Trophoblast cell (in vitro differentiated cells and primary cell): ENCODE results near the gene TEX13D.
"Not testable (repeated sequence)": the region's sequence is repeated elsewhere in the genome, so short reads cannot be mapped to it uniquely, and the experiment has no call there.

Source experiments
- DNase-seq, 2 donors: peaks; one replicate each; pipeline ENCODE4 v3.0.0-alpha.2; 2016
- H2AFZ ChIP-seq: 2 replicates; pipeline ENCODE4 v1.6.1; 2013; ENCODE audit warnings: low read length, moderate library complexity, mild to moderate bottlenecking; ENCODE audit not compliant: insufficient read depth, poor library complexity
- H2AK5ac ChIP-seq: 2 replicates; pipeline ENCODE4 v1.6.1; 2013; ENCODE audit warnings: mild to moderate bottlenecking, low read length
- H2BK120ac ChIP-seq: 2 replicates; pipeline ENCODE4 v1.6.1; 2013; ENCODE audit warnings: low read length, mild to moderate bottlenecking, moderate library complexity; ENCODE audit not compliant: insufficient read depth, poor library complexity
- H2BK12ac ChIP-seq: 2 replicates; pipeline ENCODE4 v1.6.1; 2013; ENCODE audit warnings: mild to moderate bottlenecking, low read length, moderate library complexity
- H2BK5ac ChIP-seq: 2 replicates; pipeline ENCODE4 v1.6.1; 2013; ENCODE audit warnings: low read length, low read depth, moderate library complexity, mild to moderate bottlenecking; ENCODE audit not compliant: poor library complexity
- H3K14ac ChIP-seq: 2 replicates; pipeline ENCODE4 v1.6.1; 2013; ENCODE audit warnings: mild to moderate bottlenecking, low read length
- H3K18ac ChIP-seq: 2 replicates; pipeline ENCODE4 v1.6.1; 2013; ENCODE audit warnings: mild to moderate bottlenecking, low read length
- H3K23ac ChIP-seq: 2 replicates; pipeline ENCODE4 v1.6.1; 2013; ENCODE audit warnings: low read length
- H3K27ac ChIP-seq: 2 replicates; pipeline ENCODE4 v1.5.1; 2013; ENCODE audit warnings: low read depth, mild to moderate bottlenecking, inconsistent platforms, low read length, moderate library complexity
- H3K27me3 ChIP-seq: 2 replicates; pipeline ENCODE4 v1.6.1; 2013; ENCODE audit warnings: inconsistent platforms, mild to moderate bottlenecking, low read length, moderate library complexity; ENCODE audit not compliant: insufficient read depth
- H3K36me3 ChIP-seq, 2 experiments: 1 replicate in 1 of 2; 2 replicates in 1 of 2; pipeline ENCODE4 v1.6.1; 2013; ENCODE audit warnings: low read length in 2 of 2, mild to moderate bottlenecking in 2 of 2, moderate library complexity in 1 of 2; ENCODE audit not compliant: insufficient read depth in 2 of 2, control insufficient read depth in 1 of 2
- H3K4ac ChIP-seq: 2 replicates; pipeline ENCODE4 v1.6.1; 2013; ENCODE audit warnings: low read depth, mild to moderate bottlenecking, low read length, moderate library complexity
- H3K4me1 ChIP-seq, 2 experiments: 1 replicate in 1 of 2; 2 replicates in 1 of 2; pipeline ENCODE4 v1.6.1; 2013; ENCODE audit warnings: low read length in 2 of 2, mild to moderate bottlenecking in 2 of 2, moderate library complexity in 1 of 2; ENCODE audit not compliant: insufficient read depth in 2 of 2, control insufficient read depth in 1 of 2
- H3K4me2 ChIP-seq: 2 replicates; pipeline ENCODE4 v1.6.1; 2013; ENCODE audit warnings: inconsistent platforms, mild to moderate bottlenecking, low read length, moderate library complexity
- H3K4me3 ChIP-seq: 2 replicates; pipeline ENCODE4 v1.5.1; 2013; ENCODE audit warnings: mild to moderate bottlenecking, low read depth, low read length, inconsistent platforms
- H3K79me1 ChIP-seq: one replicate; pipeline ENCODE4 v1.6.1; 2013; ENCODE audit warnings: low read length
- H3K79me2 ChIP-seq: 2 replicates; pipeline ENCODE4 v1.6.1; 2013; ENCODE audit warnings: low read length, mild to moderate bottlenecking; ENCODE audit not compliant: control insufficient read depth, insufficient read depth, poor library complexity
- H3K9ac ChIP-seq: 2 replicates; pipeline ENCODE4 v1.6.1; 2013; ENCODE audit warnings: mild to moderate bottlenecking, low read length
- H3K9me3 ChIP-seq: 2 replicates; pipeline ENCODE4 v1.6.1; 2013; ENCODE audit warnings: low read depth, mild to moderate bottlenecking, control low read depth, inconsistent platforms, low read length; ENCODE audit not compliant: insufficient read depth
- H4K12ac ChIP-seq: 2 replicates; pipeline ENCODE4 v1.6.1; 2013; ENCODE audit warnings: low read depth, mild to moderate bottlenecking, low read length, moderate library complexity
- H4K8ac ChIP-seq: 2 replicates; pipeline ENCODE4 v1.6.1; 2013; ENCODE audit warnings: low read depth, mild to moderate bottlenecking, low read length, moderate library complexity
- H4K91ac ChIP-seq: one replicate; pipeline ENCODE4 v1.6.1; 2013; ENCODE audit warnings: low read depth, mild to moderate bottlenecking, low read length, moderate library complexity
- WGBS: extraction: QIAGEN DNeasy Blood & Tissue Kit; methylation state at CpG from one replicate; pipeline ENCODE4 v1.1.7; 2013; ENCODE audit warnings: missing lambda C conversion rate; ENCODE audit not compliant: insufficient read length, insufficient coverage; ENCODE audit errors: extremely low coverage; 5-methylcytosine and 5-hydroxymethylcytosine counted together

The TEX13D gene

GRCh38 chrX:124333862-124334261, 1.4 kb downstream of the TEX13D start:
- Histone ChIP-seq H3K79me1 (no peaks in the 10 kb centered on the region), H2BK120ac (no peak overlapping the region), H3K4me3 (no peak overlapping the region), H2AFZ (no peak overlapping the region), H2BK5ac (no peak overlapping the region), H3K27ac (no peak overlapping the region), H3K79me2 (no peaks in the 10 kb centered on the region), H4K12ac (no peak overlapping the region), H2AK5ac (no peak overlapping the region), H3K9me3 (no peaks in the 10 kb centered on the region), H3K14ac (no peak overlapping the region), H4K8ac (no peak overlapping the region), H3K27me3 (no peaks in the 10 kb centered on the region), H3K4me2 (no peak overlapping the region), H3K23ac (no peak overlapping the region), H3K4ac (no peak overlapping the region), H3K4me1 (no peaks in the 10 kb centered on the region), H3K18ac (no peak overlapping the region), H4K91ac (no peak overlapping the region), H2BK12ac (no peak overlapping the region), H3K36me3 (no peaks in the 10 kb centered on the region), H3K9ac (no peak overlapping the region)
- no peak for DNase-seq
- no CpG with 5 or more reads among the region's 6 CpGs for WGBS

- H3K79me1 ChIP-seq, H3K27ac ChIP-seq, H2BK5ac ChIP-seq, H3K9ac ChIP-seq, H3K79me2 ChIP-seq, H3K18ac ChIP-seq, H2BK12ac ChIP-seq, H3K14ac ChIP-seq, H3K36me3 ChIP-seq, H3K27me3 ChIP-seq, H3K4me1 ChIP-seq, H4K12ac ChIP-seq, H4K8ac ChIP-seq, H3K9me3 ChIP-seq, H2AFZ ChIP-seq, H2AK5ac ChIP-seq, H3K23ac ChIP-seq, H4K91ac ChIP-seq, H3K4ac ChIP-seq, H3K4me2 ChIP-seq, H2BK120ac ChIP-seq, DNase-seq, H3K4me3 ChIP-seq: not testable (repeated sequence)
- no CpG with 5 or more reads among the region's 2 CpGs for WGBS
Measured at GRCh38 chrX:124334555-124334954, 2.1 kb downstream of the TEX13D start.

- H3K4me3 ChIP-seq: no peak overlapping the region
- H2AFZ ChIP-seq: no peak overlapping the region
- no peak overlapping the region for H3K4me2 ChIP-seq
- no peaks in the 10 kb centered on the region for H3K36me3 ChIP-seq
- H3K14ac ChIP-seq: no peak overlapping the region
- H3K4me1 ChIP-seq: no peaks in the 10 kb centered on the region
- H3K79me1 ChIP-seq: no peaks in the 10 kb centered on the region
- no peak overlapping the region for H3K27ac ChIP-seq
- H3K23ac ChIP-seq: no peak overlapping the region
- no peaks in the 10 kb centered on the region for H3K27me3 ChIP-seq
- no peak overlapping the region for H2AK5ac ChIP-seq
- H3K9me3 ChIP-seq: no peaks in the 10 kb centered on the region
- H3K79me2 ChIP-seq: no peaks in the 10 kb centered on the region
- no peak overlapping the region for H3K9ac ChIP-seq
- no peak overlapping the region for H3K18ac ChIP-seq
- no peak overlapping the region for H4K91ac ChIP-seq
- no peak for DNase-seq
- no CpG with 5 or more reads among the region's 1 CpG for WGBS
- no peak overlapping the region for H4K8ac ChIP-seq
- no peak overlapping the region for H2BK120ac ChIP-seq
- H2BK12ac ChIP-seq: no peak overlapping the region
- no peak overlapping the region for H3K4ac ChIP-seq
- H2BK5ac ChIP-seq: no peak overlapping the region
- H4K12ac ChIP-seq: no peak overlapping the region
Measured at GRCh38 chrX:124335598-124335997, 3.1 kb downstream of the TEX13D start.

- H2AFZ ChIP-seq: no peak overlapping the region
- no peak overlapping the region for H3K4me2 ChIP-seq
- H3K4me3 ChIP-seq: no peak overlapping the region
- no peaks in the 10 kb centered on the region for H3K79me1 ChIP-seq
- no peaks in the 10 kb centered on the region for H3K4me1 ChIP-seq
- H3K27ac ChIP-seq: no peak overlapping the region
- H3K9me3 ChIP-seq: no peaks in the 10 kb centered on the region
- no peak overlapping the region for H2AK5ac ChIP-seq
- no peak overlapping the region for H3K18ac ChIP-seq
- no peak overlapping the region for H4K8ac ChIP-seq
- H3K79me2 ChIP-seq: no peaks in the 10 kb centered on the region
- no peak overlapping the region for H3K14ac ChIP-seq
- no peaks in the 10 kb centered on the region for H3K27me3 ChIP-seq
- no peak overlapping the region for H4K91ac ChIP-seq
- no peak overlapping the region for H3K9ac ChIP-seq
- H2BK12ac ChIP-seq: no peak overlapping the region
- WGBS: no CpG with 5 or more reads among the region's 1 CpG
- H3K23ac ChIP-seq: no peak overlapping the region
- no peak overlapping the region for H2BK120ac ChIP-seq
- no peak overlapping the region for H3K4ac ChIP-seq
- DNase-seq: no peak
- no peaks in the 10 kb centered on the region for H3K36me3 ChIP-seq
- no peak overlapping the region for H2BK5ac ChIP-seq
- H4K12ac ChIP-seq: no peak overlapping the region
Measured at GRCh38 chrX:124337916-124338315, 5.5 kb downstream of the TEX13D start.
